ENCODE measurements around the gene SH3YL1.

The SH3YL1 gene

GRCh38 chr2:263774-264492 is at the start of gene SH3YL1:
Gene SH3YL1 (minus strand): TSS chr2:264032. CDS start chr2:263984, 48 bp downstream.
- peak; percentile 42 for DNase-seq (ENCODE audit: low spot score)

DNA sequence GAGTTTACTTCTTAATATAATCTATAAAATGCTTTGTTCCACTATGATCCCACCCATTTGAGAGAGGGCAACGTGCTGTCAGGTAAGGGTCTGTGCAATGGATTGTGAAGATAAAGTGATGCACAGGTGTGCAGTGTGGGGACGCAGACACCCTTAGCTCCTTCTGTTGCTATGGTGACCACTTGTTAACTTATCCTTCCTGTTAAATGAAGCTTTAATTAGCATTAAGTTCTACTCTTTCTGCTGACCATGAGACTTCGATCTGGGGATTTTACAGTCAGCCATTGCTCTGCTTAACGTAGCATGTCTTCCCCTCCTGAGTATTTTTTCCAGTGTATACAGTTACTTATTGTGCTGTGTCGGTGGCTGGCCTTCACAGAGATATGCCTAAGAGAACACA is 47.2 kb upstream of the SH3YL1 start:
- DNase-seq (ENCODE audit: low spot score), result no peak

GRCh38 chr2:309954-310510 is 46.2 kb upstream of the SH3YL1 start:
- DNase-seq (ENCODE audit: low spot score), result no peak

DNA sequence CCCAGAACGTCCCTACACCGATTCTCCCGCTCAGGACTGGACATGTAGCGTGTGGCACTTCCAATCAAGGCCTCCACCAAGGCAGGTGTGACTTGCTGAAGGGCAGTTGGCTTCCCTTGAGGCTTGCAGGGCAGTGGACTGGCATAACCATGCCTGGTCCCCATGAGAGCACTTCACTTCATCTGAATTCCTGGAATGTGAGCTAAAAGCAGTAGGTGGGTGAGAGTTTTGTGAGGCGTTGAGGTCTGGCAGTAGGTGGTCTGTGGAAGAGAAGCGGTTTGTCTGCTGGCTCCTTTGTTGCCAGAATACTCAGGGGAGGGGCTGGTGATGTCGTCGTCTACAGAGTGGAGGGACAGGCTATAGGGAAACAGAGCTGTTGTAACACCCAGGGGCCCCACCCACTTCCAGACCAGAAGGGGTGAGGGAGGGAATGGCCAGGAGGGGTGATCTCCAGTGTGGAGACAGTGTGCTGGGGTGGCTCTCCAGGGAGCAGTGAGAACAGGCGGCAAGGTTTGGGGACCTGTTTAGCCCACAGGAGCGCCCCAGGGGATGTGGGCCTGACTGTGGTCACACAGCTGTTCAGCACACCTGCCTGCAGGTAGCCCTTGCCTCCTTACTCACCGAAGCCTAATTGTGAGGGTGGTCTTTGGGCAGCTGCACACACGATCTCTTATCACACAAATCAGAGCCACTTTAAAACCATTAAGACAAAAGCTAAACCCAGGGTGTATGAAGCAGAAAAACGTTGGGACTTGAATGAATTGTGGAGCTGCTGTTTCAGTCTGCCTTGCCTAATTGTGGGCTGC is 45.5 kb upstream of the SH3YL1 start:
- DNase-seq (ENCODE audit: low spot score), result no peak

DNA sequence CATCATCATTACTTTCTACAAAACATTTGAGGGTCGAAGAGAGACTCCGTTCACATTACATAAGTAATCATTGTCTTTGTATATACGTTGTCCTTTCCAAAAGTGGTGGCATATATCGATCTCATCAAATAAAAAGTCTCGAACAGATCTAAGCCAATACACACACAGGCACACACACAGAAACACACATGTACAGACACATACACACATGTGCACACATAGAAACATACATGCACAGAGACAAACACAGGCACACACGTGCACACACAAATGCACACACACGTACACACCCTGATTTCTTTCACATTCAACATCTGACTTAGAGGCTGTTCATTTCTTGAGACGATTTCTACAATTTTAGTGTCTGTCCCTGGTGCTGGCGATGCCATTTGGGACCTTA is 41.5 kb upstream of the SH3YL1 start:
- DNase-seq (ENCODE audit: low spot score), result no peak

DNA sequence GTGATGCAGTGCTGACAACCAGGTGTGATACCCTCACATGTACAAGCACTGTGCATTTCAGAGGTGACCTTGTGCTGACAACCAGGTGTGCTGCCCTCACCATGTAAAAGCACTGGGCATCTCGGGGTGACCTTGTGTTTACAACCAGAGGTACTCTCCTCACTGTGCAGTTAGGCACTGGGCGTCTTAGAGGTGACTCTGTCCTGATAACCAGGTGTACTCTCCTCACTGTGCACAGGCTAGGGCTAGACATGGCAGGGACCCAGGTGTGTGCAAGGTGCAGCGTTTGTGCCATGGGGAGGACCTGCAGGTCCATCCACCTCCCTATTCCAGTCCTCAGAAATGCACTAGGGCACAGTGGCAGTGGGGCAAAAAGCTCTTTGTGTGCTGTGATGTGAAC is 32.5 kb upstream of the SH3YL1 start:
- no peak for DNase-seq (ENCODE audit: low spot score)

- DNase-seq (ENCODE audit: low spot score), result no peak
Measured at GRCh38 chr2:295090-295489, 31.3 kb upstream of the SH3YL1 start.

- peak; percentile 91 for DNase-seq (ENCODE audit: low spot score)
Measured at GRCh38 chr2:290090-290722, 26.4 kb upstream of the SH3YL1 start.

GRCh38 chr2:289362-290089 is 25.7 kb upstream of the SH3YL1 start:
- DNase-seq (ENCODE audit: low spot score), result peak; percentile 45

DNA sequence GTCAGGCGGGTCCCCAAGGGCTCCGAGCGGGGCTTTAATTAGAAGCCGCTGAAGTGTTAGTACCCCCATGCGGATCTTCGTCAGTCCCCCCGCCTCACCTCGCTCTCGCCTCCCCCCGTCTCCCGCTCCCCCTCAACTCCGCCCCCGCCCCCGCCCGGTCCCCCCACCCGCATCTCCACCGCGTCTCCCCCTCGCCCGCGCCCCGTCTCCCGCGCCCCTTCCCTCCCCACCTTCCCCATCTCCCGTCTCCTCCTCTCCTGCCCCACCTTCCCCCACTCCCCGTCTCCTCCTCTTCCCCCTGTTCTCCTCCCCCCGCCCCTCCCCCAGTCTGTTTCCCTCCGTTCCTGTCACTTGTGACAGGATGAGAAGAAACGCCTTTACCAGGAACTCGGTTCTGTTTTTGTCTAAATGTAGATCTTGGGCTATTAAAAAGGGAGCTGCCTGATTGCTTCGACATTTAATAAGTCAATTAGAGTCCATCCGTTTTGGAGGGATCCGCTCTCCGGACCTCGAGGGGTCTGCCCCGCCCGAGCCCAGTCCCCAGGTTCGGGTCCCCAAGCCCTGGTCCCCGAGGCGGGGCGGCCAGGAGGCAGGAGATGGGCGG is 25.0 kb upstream of the SH3YL1 start:
- DNase-seq (ENCODE audit: low spot score), result no peak

DNA sequence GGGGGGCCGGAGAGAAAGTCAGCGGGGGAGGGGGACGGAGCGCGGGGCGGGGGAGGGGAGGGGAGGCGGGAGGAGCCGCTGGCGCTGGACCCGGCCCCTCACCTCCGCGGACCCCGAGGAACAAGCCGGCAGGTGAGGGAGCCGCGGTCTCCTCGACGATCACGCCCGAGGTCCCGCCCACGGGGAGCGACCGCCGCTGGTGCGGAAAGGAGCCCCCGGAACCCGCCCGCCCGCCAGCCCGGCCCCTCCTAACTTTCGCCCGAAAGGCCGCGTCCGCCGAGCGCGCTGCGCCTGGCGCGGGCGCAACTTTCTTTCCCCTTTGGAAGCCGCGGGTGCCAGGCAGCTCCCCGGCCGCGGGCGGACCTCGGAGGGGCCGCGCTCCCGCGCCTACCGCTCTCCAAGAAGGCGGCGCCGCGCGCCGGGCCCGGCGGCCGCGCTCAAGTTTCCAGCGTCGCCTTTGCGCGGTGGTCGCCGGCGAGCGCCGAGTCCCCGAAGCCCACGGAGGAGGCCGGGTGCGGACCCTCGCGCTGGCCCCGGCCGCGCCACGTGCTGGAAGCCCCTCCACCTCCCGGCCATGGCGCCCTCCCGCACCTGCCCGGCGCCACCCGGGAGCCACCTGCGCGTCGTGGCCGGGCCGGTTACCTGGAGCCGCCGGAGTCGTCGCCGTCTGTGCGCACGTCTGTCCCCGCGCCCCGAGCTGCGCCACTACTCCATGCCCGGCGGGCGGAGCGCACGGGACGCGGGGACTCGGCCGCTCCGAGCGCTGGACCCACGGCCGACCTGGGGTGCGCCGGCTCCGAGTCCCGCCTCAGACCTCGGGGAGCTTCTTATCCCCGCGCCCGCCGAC is 24.3 kb upstream of the SH3YL1 start, which contains the start of gene ALKAL2:
Gene ALKAL2, minus strand, starts transcription at position 181 of the 847 bp plus-strand sequence. CDS start 256 bp downstream, outside the sequence.
- peak; percentile 29 for DNase-seq (ENCODE audit: low spot score)

DNA sequence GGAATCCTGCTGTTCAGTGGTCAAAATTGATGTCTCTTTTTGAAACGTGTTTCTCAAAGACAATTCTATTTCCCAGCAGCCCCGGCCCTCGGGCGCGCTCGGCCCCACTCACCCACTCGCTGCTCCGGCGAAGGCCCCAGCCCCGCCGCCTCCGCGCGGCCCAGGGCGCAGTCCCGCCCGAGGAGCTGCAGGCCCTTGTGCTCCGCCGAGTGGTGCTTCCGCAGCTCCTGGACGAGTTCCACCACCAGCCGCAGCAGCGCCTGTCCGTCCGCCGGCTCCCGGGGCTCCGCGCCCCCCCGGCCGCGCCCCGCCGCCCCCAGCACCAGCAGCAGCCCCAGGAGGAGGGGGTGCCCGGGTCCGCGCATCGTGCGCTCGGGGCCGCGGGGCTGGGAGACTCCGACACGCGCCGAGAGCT is 23.6 kb upstream of the SH3YL1 start:
- peak; percentile 54 for DNase-seq (ENCODE audit: low spot score)

- no peak for DNase-seq (ENCODE audit: low spot score)
Measured at GRCh38 chr2:286774-287392, 23.1 kb upstream of the SH3YL1 start.

DNA sequence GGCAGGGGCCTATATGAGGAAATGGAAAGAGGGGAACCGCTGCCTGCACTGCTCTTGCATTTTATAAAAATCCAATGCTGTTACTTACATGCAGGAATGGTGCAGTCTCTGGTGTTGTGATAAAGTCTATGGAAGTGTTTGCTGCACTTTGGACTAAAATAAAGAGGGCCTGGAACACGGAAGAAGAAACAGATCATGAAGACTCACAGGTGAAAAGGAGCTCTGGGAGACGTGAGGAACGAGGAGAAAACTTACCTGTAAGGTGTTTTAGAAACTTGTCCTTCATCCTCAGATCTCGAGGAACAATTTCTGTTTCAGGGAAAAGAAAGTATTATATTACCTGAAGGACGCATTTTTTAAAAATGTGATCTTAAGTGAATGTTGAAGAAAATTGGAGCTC is 22.2 kb upstream of the SH3YL1 start:
- DNase-seq (ENCODE audit: low spot score), result no peak

DNA sequence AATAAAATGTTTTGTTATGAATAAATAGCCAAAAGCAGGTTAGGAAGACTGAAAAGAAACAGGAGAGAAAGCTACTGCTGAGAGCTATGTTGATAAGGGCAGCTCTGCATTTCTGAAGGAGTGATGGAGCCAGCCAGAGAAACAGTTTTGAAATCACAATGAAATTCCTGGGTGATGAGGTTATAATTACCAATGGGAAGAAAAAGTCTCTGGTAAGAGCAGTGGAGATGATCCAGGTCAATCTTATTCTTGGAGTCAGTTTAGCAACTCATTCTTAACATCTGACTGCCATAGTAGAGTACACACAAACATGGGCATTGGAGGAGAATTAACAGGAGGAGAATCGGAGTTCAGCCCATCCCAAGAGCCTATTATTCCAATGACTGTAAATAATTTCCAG is 21.7 kb upstream of the SH3YL1 start:
- peak; percentile 85 for DNase-seq (ENCODE audit: low spot score)

DNA sequence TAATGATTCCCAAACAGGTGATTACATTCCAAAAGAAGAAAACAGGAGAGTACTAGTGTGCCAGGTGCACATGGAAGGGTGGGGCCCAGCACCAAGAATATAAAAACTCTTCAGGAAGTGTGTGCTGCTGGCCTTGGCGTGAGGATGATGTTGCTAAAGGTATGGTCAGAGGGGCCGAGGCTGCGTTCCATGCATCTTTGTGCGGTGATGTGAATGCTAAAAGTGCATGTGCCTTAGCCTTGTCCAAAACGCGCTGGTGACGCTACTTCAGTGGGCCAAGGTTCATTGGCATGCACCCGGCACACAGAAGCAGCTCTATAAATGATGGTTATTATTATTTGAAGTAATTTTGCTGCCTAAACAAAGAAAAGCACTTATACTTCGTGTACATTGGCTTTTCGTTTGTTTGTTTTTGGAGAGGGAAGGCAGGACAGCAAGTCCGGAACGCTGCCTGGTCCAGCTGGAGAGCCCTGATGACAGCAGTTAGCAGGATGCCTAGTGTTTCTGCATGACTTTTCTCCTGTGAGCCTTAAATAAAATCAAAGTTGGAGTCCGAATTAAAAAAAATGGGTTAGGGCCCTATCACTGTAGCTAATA is 21.2 kb upstream of the SH3YL1 start:
- no peak for DNase-seq (ENCODE audit: low spot score)

- no peak for DNase-seq (ENCODE audit: low spot score)
Measured at GRCh38 chr2:283996-284794, 20.4 kb upstream of the SH3YL1 start.

DNA sequence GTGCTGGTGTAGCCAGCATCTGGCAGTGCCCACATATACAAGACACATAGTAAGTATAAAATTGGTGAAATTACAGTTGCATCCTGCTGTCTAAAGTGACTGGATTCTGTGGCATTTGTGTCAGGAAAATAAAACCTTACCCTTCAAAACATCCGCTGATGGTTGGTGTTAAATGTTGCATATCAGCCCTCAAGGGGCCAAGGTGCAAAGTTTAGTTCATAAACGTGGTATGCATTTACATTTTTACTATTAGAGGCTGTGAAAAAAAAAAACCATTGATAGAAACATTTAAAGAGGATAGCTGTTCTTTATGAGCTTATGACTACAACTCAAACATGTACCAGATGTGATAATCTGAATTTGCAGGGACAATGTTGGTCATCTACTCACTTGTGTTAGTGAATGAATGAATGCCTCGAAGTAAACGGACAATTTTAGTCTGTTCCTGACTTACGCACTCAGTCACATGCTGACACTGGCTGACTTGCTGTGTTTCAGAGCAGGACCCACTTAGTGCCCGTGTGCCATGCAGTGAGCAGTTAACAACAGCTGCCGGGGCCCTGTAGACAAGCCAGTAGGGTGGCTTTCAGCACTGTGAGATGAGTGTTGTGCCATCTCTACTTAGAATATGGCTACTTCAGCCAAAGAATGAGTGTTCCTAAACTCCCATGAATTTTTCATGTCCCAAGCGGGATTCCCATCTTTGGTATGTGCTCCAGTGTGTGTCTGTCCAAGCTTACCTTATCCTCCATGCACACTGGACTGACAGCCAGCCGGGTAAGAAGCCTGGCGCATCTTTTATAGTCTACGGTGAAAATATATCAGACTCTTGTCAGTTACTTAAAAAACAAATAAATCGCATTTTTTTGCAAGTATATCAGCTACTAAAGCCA is 18.8 kb upstream of the SH3YL1 start:
- no peak for DNase-seq (ENCODE audit: low spot score)

Measured in GM03348 (cell line).